SK-N-SH (cell line): Measurements from ENCODE around the gene MAST1.

Experiments
- EP300 ChIP-seq, 2 experiments: IDR thresholded peaks; 2 replicates each; pipeline versions ENCODE4 v1.4.0 to v1.6.1; 2012; ENCODE audit warnings: borderline replicate concordance in 1 of 2, low read depth in 1 of 2, low read length in 1 of 2
- FOSL2 ChIP-seq: IDR thresholded peaks from 2 replicates; pipeline ENCODE4 v1.4.0; 2012; ENCODE audit warnings: low read depth, mild to moderate bottlenecking, moderate library complexity, borderline replicate concordance
- GABPA ChIP-seq: IDR thresholded peaks from 2 replicates; pipeline ENCODE4 v1.4.0; 2012; ENCODE audit warnings: low read depth, mild to moderate bottlenecking
- IRF3 ChIP-seq: fragments of 150-350 bp; IDR thresholded peaks from 2 replicates; pipeline ENCODE4 v1.6.1; 2016; ENCODE audit warnings: mild to moderate bottlenecking, low read depth, low read length
- NFIC ChIP-seq: IDR thresholded peaks from 2 replicates; pipeline ENCODE4 v1.4.0; 2012; ENCODE audit warnings: borderline replicate concordance
- POLR2AphosphoS5 ChIP-seq: IDR thresholded peaks from 2 replicates; pipeline ENCODE4 v1.6.1; 2012; ENCODE audit warnings: low read depth, low read length
- TCF12 ChIP-seq: IDR thresholded peaks from 2 replicates; pipeline ENCODE4 v1.4.0; 2012
- YY1 ChIP-seq: IDR thresholded peaks from 2 replicates; pipeline ENCODE4 v1.4.0; 2012; ENCODE audit warnings: low read depth, mild to moderate bottlenecking
- TF ChIP-seq, protein P1 (sequence below): IDR thresholded peaks from 2 replicates; pipeline ENCODE4 v1.4.0; 2012; ENCODE audit warnings: low read depth, borderline replicate concordance
- TF ChIP-seq, protein P2 (sequence below): fragments of 200-600 bp; sonication (generic); IDR thresholded peaks from 2 replicates; pipeline ENCODE4 v1.6.1; 2017; ENCODE audit warnings: antibody characterized with exemption, mild to moderate bottlenecking, moderate library complexity
- TF ChIP-seq, protein P3 (sequence below): fragments of 150-350 bp; IDR thresholded peaks from 2 replicates; pipeline ENCODE4 v1.6.1; 2017; ENCODE audit warnings: antibody characterized with exemption, low read length, low read depth, borderline replicate concordance

DNA sequence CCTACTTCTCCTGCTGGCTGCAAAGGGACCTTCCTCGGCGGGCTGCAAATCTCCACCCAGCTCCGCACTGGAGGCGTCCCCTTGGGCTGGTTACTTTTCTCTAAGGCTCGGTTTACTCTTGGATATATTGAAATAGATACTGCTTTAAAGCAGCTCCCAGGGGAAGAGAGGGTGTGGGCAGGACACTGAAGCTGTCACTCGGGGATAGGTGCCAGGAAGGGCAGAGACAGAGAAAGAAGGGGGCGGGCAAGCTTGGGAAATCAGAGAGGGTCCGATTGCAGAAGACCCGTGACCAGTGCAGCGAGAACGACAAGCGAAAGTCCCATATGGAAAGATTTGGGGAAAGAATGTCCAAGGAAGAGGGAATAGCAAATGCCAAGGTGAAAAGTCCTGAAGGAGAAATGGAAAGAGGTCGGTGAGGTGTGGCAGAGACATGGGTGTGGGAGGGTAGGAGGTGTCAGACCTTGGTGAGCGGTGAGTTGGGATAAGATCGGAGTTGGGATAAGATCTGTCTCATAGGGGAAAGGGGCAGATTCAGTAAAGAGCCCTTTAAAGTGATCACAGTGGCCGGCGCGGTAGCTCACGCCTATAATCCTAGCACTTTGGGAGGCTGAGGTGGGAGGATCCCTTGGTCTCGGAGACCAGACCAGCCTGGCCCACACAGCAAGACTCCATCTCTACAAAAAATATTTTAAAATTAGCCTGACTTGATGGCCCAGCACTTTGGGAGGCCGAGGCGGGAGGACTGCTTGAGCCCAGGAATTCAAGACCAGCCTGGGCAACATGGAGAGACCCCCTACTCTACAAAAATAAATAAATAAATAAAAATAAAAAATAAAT, 35.8 kb upstream of the MAST1 start:
- TF ChIP-seq YY1 (no peak), IRF3 (no peak), TCF12 (no peak), NFIC (no peak), EP300 (IDR thresholded peaks at IDR 0.05; ENCODE audit: borderline replicate concordance in 1 of 2, low read depth in 1 of 2, low read length in 1 of 2) (no peak), FOSL2 (no peak), GABPA (no peak), POLR2AphosphoS5 (no peak)
- TF ChIP-seq, protein P1, sequence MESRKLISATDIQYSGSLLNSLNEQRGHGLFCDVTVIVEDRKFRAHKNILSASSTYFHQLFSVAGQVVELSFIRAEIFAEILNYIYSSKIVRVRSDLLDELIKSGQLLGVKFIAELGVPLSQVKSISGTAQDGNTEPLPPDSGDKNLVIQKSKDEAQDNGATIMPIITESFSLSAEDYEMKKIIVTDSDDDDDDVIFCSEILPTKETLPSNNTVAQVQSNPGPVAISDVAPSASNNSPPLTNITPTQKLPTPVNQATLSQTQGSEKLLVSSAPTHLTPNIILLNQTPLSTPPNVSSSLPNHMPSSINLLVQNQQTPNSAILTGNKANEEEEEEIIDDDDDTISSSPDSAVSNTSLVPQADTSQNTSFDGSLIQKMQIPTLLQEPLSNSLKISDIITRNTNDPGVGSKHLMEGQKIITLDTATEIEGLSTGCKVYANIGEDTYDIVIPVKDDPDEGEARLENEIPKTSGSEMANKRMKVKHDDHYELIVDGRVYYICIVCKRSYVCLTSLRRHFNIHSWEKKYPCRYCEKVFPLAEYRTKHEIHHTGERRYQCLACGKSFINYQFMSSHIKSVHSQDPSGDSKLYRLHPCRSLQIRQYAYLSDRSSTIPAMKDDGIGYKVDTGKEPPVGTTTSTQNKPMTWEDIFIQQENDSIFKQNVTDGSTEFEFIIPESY: no peak
- TF ChIP-seq, protein P2, sequence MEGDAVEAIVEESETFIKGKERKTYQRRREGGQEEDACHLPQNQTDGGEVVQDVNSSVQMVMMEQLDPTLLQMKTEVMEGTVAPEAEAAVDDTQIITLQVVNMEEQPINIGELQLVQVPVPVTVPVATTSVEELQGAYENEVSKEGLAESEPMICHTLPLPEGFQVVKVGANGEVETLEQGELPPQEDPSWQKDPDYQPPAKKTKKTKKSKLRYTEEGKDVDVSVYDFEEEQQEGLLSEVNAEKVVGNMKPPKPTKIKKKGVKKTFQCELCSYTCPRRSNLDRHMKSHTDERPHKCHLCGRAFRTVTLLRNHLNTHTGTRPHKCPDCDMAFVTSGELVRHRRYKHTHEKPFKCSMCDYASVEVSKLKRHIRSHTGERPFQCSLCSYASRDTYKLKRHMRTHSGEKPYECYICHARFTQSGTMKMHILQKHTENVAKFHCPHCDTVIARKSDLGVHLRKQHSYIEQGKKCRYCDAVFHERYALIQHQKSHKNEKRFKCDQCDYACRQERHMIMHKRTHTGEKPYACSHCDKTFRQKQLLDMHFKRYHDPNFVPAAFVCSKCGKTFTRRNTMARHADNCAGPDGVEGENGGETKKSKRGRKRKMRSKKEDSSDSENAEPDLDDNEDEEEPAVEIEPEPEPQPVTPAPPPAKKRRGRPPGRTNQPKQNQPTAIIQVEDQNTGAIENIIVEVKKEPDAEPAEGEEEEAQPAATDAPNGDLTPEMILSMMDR: no peak
- TF ChIP-seq, protein P3, sequence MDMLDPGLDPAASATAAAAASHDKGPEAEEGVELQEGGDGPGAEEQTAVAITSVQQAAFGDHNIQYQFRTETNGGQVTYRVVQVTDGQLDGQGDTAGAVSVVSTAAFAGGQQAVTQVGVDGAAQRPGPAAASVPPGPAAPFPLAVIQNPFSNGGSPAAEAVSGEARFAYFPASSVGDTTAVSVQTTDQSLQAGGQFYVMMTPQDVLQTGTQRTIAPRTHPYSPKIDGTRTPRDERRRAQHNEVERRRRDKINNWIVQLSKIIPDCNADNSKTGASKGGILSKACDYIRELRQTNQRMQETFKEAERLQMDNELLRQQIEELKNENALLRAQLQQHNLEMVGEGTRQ: no peak
